Erythroblast (primary cell): ENCODE measurements around the gene PCDH15.

Experiments used
- GATA1 ChIP-seq: IDR thresholded peaks from 2 replicates; pipeline ENCODE4 v1.6.1; 2011; ENCODE audit warnings: low read depth, mild to moderate bottlenecking, control low read depth, low read length, moderate library complexity
- POLR2A ChIP-seq: IDR thresholded peaks from 2 replicates; pipeline ENCODE4 v1.6.1; 2011; ENCODE audit warnings: mild to moderate bottlenecking, low read length

DNA sequence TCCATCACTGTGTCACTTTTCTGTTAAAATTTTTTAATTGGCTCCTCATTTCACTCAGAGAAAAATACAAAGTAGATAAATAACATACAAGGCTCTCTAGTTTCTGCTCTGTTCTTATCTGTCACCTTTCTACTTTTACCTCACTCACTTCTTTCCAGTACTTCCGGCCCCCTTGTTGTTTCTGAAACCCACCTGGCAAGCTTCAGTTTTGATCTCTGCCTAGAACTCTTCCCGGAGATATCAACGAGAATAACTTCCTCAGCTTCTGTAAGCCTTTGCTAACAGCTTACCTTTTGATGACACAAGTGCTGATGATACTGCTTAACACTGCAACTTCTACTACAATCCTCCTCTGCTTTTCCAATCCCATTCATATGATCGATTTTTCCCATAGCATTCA lies 566.2 kb downstream of the PCDH15 start:
- TF ChIP-seq POLR2A (no peak), GATA1 (no peak)
